ENCODE data around the gene CDK19. TPM values are rescaled to one million over a fixed set of nuclear protein-coding genes. Genes with fewer than 3 reads are reported as not detected.
A peak's percentile ranks its signal among the peaks of the same experiment; 100 is the strongest.

The CDK19 gene
- total RNA-seq, 2 donors from 2014 or later: 16.8 to 20.8 TPM

DNA sequence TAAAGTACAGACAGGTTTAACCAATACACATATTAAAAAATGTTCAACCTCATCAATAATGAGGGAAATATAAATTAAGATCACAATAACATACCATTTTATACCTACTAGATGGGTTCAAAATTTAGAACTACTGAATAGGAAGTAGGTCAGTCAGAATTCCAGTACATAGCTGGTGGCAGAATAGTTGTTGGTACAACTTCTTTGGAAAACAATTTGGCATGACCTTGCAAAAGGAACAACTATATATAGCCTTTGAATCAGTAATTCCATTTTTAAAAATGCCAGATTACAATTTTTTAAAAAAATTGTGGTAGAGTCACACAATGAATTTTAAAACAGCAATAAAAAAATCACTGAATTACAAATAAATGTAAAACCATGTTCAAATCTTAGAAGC is 165.6 kb downstream of the CDK19 start:
- peaks cover 3% of the 10 kb centered on the region for H3K9me3 Mint-ChIP-seq
- no peak overlapping the region for H3K4me3 Mint-ChIP-seq
- H3K27me3 ChIP-seq (ENCODE audit: control insufficient read depth, insufficient read depth, low read length, poor library complexity, severe bottlenecking): no peaks in the 10 kb centered on the region
- no peak overlapping the region for H3K27ac ChIP-seq (ENCODE audit: low read depth, low read length)
- TF ChIP-seq, protein P1, sequence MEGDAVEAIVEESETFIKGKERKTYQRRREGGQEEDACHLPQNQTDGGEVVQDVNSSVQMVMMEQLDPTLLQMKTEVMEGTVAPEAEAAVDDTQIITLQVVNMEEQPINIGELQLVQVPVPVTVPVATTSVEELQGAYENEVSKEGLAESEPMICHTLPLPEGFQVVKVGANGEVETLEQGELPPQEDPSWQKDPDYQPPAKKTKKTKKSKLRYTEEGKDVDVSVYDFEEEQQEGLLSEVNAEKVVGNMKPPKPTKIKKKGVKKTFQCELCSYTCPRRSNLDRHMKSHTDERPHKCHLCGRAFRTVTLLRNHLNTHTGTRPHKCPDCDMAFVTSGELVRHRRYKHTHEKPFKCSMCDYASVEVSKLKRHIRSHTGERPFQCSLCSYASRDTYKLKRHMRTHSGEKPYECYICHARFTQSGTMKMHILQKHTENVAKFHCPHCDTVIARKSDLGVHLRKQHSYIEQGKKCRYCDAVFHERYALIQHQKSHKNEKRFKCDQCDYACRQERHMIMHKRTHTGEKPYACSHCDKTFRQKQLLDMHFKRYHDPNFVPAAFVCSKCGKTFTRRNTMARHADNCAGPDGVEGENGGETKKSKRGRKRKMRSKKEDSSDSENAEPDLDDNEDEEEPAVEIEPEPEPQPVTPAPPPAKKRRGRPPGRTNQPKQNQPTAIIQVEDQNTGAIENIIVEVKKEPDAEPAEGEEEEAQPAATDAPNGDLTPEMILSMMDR (conservative IDR thresholded peaks at IDR 0.05): no peak
- no peak for DNase-seq
- H3K36me3 ChIP-seq (ENCODE audit: control insufficient read depth, insufficient read depth, low read length): no peaks in the 10 kb centered on the region
- H3K9me3 ChIP-seq (ENCODE audit: control insufficient read depth, low read length): no peaks in the 10 kb centered on the region
- peaks cover 14% of the 10 kb centered on the region for H3K4me1 Mint-ChIP-seq
- H3K27ac Mint-ChIP-seq: no peak overlapping the region
- H3K4me3 ChIP-seq (ENCODE audit: low read length): no peak overlapping the region
- no peaks in the 10 kb centered on the region for H3K4me1 ChIP-seq (ENCODE audit: control insufficient read depth, insufficient read depth, low read length)
- peaks cover 3% of the 10 kb centered on the region for H3K27me3 Mint-ChIP-seq (ENCODE audit: insufficient read depth)
- H3K9ac ChIP-seq (ENCODE audit: extremely low read depth, low read length, poor library complexity, severe bottlenecking): no peak overlapping the region
- peaks cover 24% of the 10 kb centered on the region for H3K36me3 Mint-ChIP-seq (ENCODE audit: low read depth)

DNA sequence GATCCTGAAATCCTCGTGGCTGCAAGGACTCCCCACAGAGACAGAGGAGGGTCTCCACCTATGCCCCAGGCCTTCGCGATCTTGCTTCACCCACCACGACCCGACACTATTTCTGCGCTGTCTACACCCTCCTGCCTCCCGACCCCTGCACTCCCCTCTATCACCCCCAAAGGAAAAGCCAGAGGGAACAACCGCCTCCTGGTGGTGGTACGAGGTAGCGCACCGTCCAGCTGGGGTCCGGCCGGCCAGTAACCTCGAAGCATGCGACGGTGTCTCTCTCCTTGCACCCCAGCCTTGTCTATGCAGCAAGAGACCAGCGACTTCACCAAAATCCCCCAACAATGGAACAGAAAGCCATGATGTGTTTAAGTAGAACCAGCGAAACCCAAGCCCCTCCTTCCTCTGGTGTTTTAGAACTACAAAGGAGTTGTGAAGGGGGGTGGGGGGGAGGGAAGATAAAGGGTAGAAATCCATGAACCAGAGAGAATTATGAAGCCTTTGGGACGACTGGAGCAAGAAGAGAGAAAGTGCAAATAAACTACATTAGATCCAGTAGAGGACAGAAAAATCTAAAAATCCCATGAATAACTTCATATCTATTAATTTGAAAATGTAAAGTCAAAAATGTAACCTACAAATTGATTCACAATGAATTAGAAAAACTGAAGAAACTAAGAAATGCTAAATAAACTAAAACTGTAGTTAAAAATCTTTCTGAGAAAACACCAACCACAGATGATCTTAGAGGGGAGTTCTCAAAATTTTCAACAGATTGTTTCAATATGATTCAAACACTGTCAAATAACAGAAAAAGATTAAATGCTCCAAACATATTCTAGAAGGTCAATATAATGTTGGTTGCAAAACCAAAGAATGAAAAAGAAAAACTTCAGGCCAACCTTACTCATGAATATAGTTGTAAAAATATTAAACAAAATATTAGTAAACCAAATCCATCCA is 168.0 kb downstream of the CDK19 start:
- Histone ChIP-seq H3K4me1 (ENCODE audit: control insufficient read depth, insufficient read depth, low read length) (no peaks in the 10 kb centered on the region), H3K4me3 (ENCODE audit: low read length) (no peak overlapping the region), H3K27ac (ENCODE audit: low read depth, low read length) (no peak overlapping the region), H3K9me3 (ENCODE audit: control insufficient read depth, low read length) (no peaks in the 10 kb centered on the region), H3K27me3 (ENCODE audit: control insufficient read depth, insufficient read depth, low read length, poor library complexity, severe bottlenecking) (no peaks in the 10 kb centered on the region), H3K9ac (ENCODE audit: extremely low read depth, low read length, poor library complexity, severe bottlenecking) (no peak overlapping the region), H3K36me3 (ENCODE audit: control insufficient read depth, insufficient read depth, low read length) (no peaks in the 10 kb centered on the region)
- TF ChIP-seq, protein P1 (conservative IDR thresholded peaks at IDR 0.05): peak; percentile 80
- WGBS, 2 experiments (ENCODE audit: insufficient coverage in 1 of 2, insufficient read length in 1 of 2): 93 to 94% methylated on average over 6 to 18 of the region's 19 CpGs
- Mint-ChIP-seq H3K4me3 (peak overlapping the region; percentile 26), H3K27ac (peak overlapping the region; percentile 72), H3K9me3 (peaks cover 3% of the 10 kb centered on the region), H3K4me1 (peaks cover 6% of the 10 kb centered on the region), H3K36me3 (ENCODE audit: low read depth) (peaks cover 21% of the 10 kb centered on the region), H3K27me3 (ENCODE audit: insufficient read depth) (peaks cover 3% of the 10 kb centered on the region)
- DNase-seq: peak; percentile 76

- Histone ChIP-seq H3K36me3 (ENCODE audit: control insufficient read depth, insufficient read depth, low read length) (no peaks in the 10 kb centered on the region), H3K27me3 (ENCODE audit: control insufficient read depth, insufficient read depth, low read length, poor library complexity, severe bottlenecking) (no peaks in the 10 kb centered on the region), H3K27ac (ENCODE audit: low read depth, low read length) (no peak overlapping the region), H3K9ac (ENCODE audit: extremely low read depth, low read length, poor library complexity, severe bottlenecking) (no peak overlapping the region), H3K4me1 (ENCODE audit: control insufficient read depth, insufficient read depth, low read length) (no peaks in the 10 kb centered on the region), H3K9me3 (ENCODE audit: control insufficient read depth, low read length) (no peaks in the 10 kb centered on the region), H3K4me3 (ENCODE audit: low read length) (no peak overlapping the region)
- peak overlapping the region; percentile 26 for H3K4me3 Mint-ChIP-seq
- peaks cover 6% of the 10 kb centered on the region for H3K4me1 Mint-ChIP-seq
- TF ChIP-seq, protein P1 (conservative IDR thresholded peaks at IDR 0.05): no peak
- DNase-seq: peak; percentile 55
- 91 to 95% methylated on average over 10 to 17 of the region's 17 CpGs for WGBS, 2 experiments (ENCODE audit: insufficient coverage in 1 of 2, insufficient read length in 1 of 2)
- peaks cover 3% of the 10 kb centered on the region for H3K9me3 Mint-ChIP-seq
- H3K36me3 Mint-ChIP-seq (ENCODE audit: low read depth): peaks cover 24% of the 10 kb centered on the region
- H3K27me3 Mint-ChIP-seq (ENCODE audit: insufficient read depth): peaks cover 3% of the 10 kb centered on the region
- H3K27ac Mint-ChIP-seq: no peak overlapping the region
These were observed 168.9 kb downstream of the CDK19 start for GRCh38 chr6:110646419-110646698.
